HT1080 (cell line): Measurements from ENCODE around the gene CYREN. TPM values are rescaled to one million over a fixed set of nuclear protein-coding genes. Genes with fewer than 3 reads are reported as not detected.
"Not testable (repeated sequence)": the region's sequence is repeated elsewhere in the genome, so short reads cannot be mapped to it uniquely, and the experiment has no call there.

Experiments used
- DNase-seq: peaks from one replicate; pipeline ENCODE4 v3.0.0-alpha.2; 2015; ENCODE audit warnings: low read depth
- total RNA-seq: library from RNA; depleted of rRNA; stranded (reverse); fragments of >200 nt; shearing (Covaris generic); gene quantifications from 2 replicates; pipeline ENCODE4 v1.2.3, GENCODE V29; 2014

Gene CYREN
- total RNA-seq, 1 experiment from 2014 or later = 69.9 TPM

- DNase-seq = no peak
These were observed 9.5 kb downstream of the CYREN start for GRCh38 chr7:135160858-135161653.

- peak; percentile 38 for DNase-seq
These were observed 10.2 kb downstream of the CYREN start for GRCh38 chr7:135160098-135160857.

GRCh38 chr7:135159359-135160085 lies 11.0 kb downstream of the CYREN start:
- no peak for DNase-seq

- DNase-seq = no peak
These were observed 11.6 kb downstream of the CYREN start for GRCh38 chr7:135158874-135159273.

- DNase-seq = no peak
These were observed 12.3 kb downstream of the CYREN start for GRCh38 chr7:135158141-135158655.

GRCh38 chr7:135156290-135156689 lies 14.2 kb downstream of the CYREN start:
- no peak for DNase-seq

- no peak for DNase-seq
These were observed 15.8 kb downstream of the CYREN start for GRCh38 chr7:135154734-135155133.

GRCh38 chr7:135152442-135152841 lies 18.1 kb downstream of the CYREN start:
- DNase-seq = no peak

- DNase-seq = no peak
These were observed 19.0 kb downstream of the CYREN start for GRCh38 chr7:135151533-135151932.

GRCh38 chr7:135151132-135151531 lies 19.4 kb downstream of the CYREN start:
- DNase-seq = peak; percentile 24

- no peak for DNase-seq
These were observed 20.3 kb downstream of the CYREN start for GRCh38 chr7:135150072-135150782.

GRCh38 chr7:135147899-135148721 lies 22.4 kb downstream of the CYREN start, which contains the start of gene TMEM140:
Gene TMEM140, plus strand, starts transcription at chr7:135148072. Its CDS starts 16,370 bp downstream, at chr7:135164442.
- DNase-seq = peak; percentile 42

GRCh38 chr7:135147341-135147898 lies 23.1 kb downstream of the CYREN start:
- DNase-seq = peak; percentile 55

- DNase-seq = no peak
These were observed 26.4 kb downstream of the CYREN start for GRCh38 chr7:135143885-135144668.

GRCh38 chr7:135129579-135129978 lies 40.9 kb downstream of the CYREN start:
- DNase-seq = no peak

GRCh38 chr7:135128931-135129330 lies 41.6 kb downstream of the CYREN start:
- no peak for DNase-seq

GRCh38 chr7:135124631-135125030 lies 45.9 kb downstream of the CYREN start:
- not testable (repeated sequence) for DNase-seq

GRCh38 chr7:135121868-135122267 lies 48.6 kb downstream of the CYREN start:
- no peak for DNase-seq

- DNase-seq = no peak
These were observed 53.4 kb downstream of the CYREN start for GRCh38 chr7:135117096-135117495.
